Measurements from ENCODE around the gene TANK. TPM values are rescaled to one million over a fixed set of nuclear protein-coding genes. Genes with fewer than 3 reads are reported as not detected.

Gene TANK
- total RNA-seq, 2 experiments from 2014 or later, result 43.4 to 64.9 TPM

- Histone ChIP-seq H3K9me2 (ENCODE audit: insufficient read depth, low read length) (no peaks in the 10 kb centered on the region; the same call in 1 of the 2 replicates), H4K20me1 (ENCODE audit: insufficient read depth, low read length) (no peaks in the 10 kb centered on the region), H3K27ac (ENCODE audit: low read depth, low read length, poor library complexity, severe bottlenecking) (no peak overlapping the region), H3K79me2 (ENCODE audit: insufficient read depth, low read depth, low read length) (no peaks in the 10 kb centered on the region), H3K36me3 (ENCODE audit: insufficient read depth, low read length) (no peaks in the 10 kb centered on the region), H3K4me2 (ENCODE audit: low read length) (no peak overlapping the region), H3K9me3 (ENCODE audit: low read length) (no peaks in the 10 kb centered on the region), H2AFZ (ENCODE audit: low read length) (no peak overlapping the region), H3K4me1 (ENCODE audit: insufficient read depth, low read length, poor library complexity, severe bottlenecking) (no peaks in the 10 kb centered on the region), H3K4me3 (ENCODE audit: low read depth, low read length, poor library complexity, severe bottlenecking) (no peak overlapping the region)
- DNase-seq (ENCODE audit: low spot score), result no peak
- BruUV-seq (replicated peaks), result no TSS peak
- CTCF ChIA-PET (ENCODE audit: unreplicated experiment), result no interaction called here
- TF ChIP-seq CTCF (conservative IDR thresholded peaks at IDR 0.05; ENCODE audit: low read length), result no peak
- no peak for TF ChIP-seq EZH2phosphoT487 (IDR thresholded peaks at IDR 0.05; ENCODE audit: borderline replicate concordance, low read depth, low read length)
- POLR2A ChIA-PET, result interaction anchor here (0.6 to 0.8 kb wide), 6 partner anchors 9 to 154 kb away, joined by 3 to 4 read pairs (median 3); no protein-coding TSS in a partner anchor
- intact Hi-C loops (cut with micrococcal nuclease; ENCODE audit: unreplicated experiment), result no loop called here
Measured at GRCh38 chr2:161257123-161257952, 97.1 kb downstream of the TANK start.

GRCh38 chr2:161265874-161266273 lies 105.6 kb downstream of the TANK start:
- H3K36me3 ChIP-seq (ENCODE audit: insufficient read depth, low read length), result no peaks in the 10 kb centered on the region
- CTCF ChIA-PET (ENCODE audit: unreplicated experiment), result interaction anchor here (0.9 kb wide), 1 partner anchor 32 kb away, joined by 3 read pairs; no protein-coding TSS in a partner anchor
- no peaks in the 10 kb centered on the region for H3K79me2 ChIP-seq (ENCODE audit: insufficient read depth, low read depth, low read length)
- BruUV-seq (replicated peaks), result no TSS peak
- POLR2A ChIA-PET, result interaction anchor here (0.7 to 2.2 kb wide), 2 partner anchors 19 to 52 kb away, joined by 3 to 7 read pairs; no protein-coding TSS in a partner anchor
- no peak overlapping the region for H3K27ac ChIP-seq (ENCODE audit: low read depth, low read length, poor library complexity, severe bottlenecking)
- H3K4me3 ChIP-seq (ENCODE audit: low read depth, low read length, poor library complexity, severe bottlenecking), result no peak overlapping the region
- no peaks in the 10 kb centered on the region for H3K9me3 ChIP-seq (ENCODE audit: low read length)
- no peaks in the 10 kb centered on the region for H4K20me1 ChIP-seq (ENCODE audit: insufficient read depth, low read length)
- no peak overlapping the region for H3K4me2 ChIP-seq (ENCODE audit: low read length)
- H3K9me2 ChIP-seq (ENCODE audit: insufficient read depth, low read length), result no peaks in the 10 kb centered on the region; the same call in 1 of the 2 replicates
- H2AFZ ChIP-seq (ENCODE audit: low read length), result no peak overlapping the region
- intact Hi-C loops (cut with micrococcal nuclease; ENCODE audit: unreplicated experiment), result no loop called here
- DNase-seq (ENCODE audit: low spot score), result no peak
- TF ChIP-seq EZH2phosphoT487 (IDR thresholded peaks at IDR 0.05; ENCODE audit: borderline replicate concordance, low read depth, low read length), result no peak
- TF ChIP-seq CTCF (conservative IDR thresholded peaks at IDR 0.05; ENCODE audit: low read length), result no peak
- no peaks in the 10 kb centered on the region for H3K4me1 ChIP-seq (ENCODE audit: insufficient read depth, low read length, poor library complexity, severe bottlenecking)

DNA sequence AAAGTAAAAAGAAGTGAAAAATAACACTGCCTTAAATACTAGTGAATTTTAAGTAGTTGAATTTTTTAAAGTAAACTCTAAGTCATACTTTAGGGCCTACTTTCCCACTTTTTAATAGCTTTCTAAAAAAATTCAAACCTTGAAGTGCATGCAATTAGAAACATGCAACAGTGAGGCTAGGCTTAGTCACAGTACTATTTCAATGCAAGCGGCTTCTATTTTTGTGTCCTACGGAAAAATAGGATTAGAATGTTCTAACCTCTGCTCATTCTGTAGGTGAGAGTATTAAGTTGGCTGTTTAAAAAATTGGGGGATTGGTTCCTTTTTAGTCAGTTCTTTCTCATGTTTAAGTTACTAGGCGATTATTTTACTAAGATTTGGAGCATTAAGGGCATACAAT lies 108.9 kb downstream of the TANK start:
- Histone ChIP-seq H2AFZ (ENCODE audit: low read length) (no peak overlapping the region), H3K4me3 (ENCODE audit: low read depth, low read length, poor library complexity, severe bottlenecking) (no peak overlapping the region), H3K79me2 (ENCODE audit: insufficient read depth, low read depth, low read length) (no peaks in the 10 kb centered on the region), H3K27ac (ENCODE audit: low read depth, low read length, poor library complexity, severe bottlenecking) (no peak overlapping the region), H3K36me3 (ENCODE audit: insufficient read depth, low read length) (no peaks in the 10 kb centered on the region), H3K4me2 (ENCODE audit: low read length) (no peak overlapping the region), H3K4me1 (ENCODE audit: insufficient read depth, low read length, poor library complexity, severe bottlenecking) (no peaks in the 10 kb centered on the region), H3K9me2 (ENCODE audit: insufficient read depth, low read length) (no peaks in the 10 kb centered on the region), H3K9me3 (ENCODE audit: low read length) (no peaks in the 10 kb centered on the region), H4K20me1 (ENCODE audit: insufficient read depth, low read length) (no peaks in the 10 kb centered on the region)
- no TSS peak for BruUV-seq (replicated peaks)
- ChIA-PET POLR2A (interaction anchor here (0.7 kb wide), 1 partner anchor 719 kb away, joined by 3 read pairs; no protein-coding TSS in a partner anchor), CTCF (ENCODE audit: unreplicated experiment) (no interaction called here)
- intact Hi-C loops (cut with micrococcal nuclease; ENCODE audit: unreplicated experiment), result no loop called here
- no peak for TF ChIP-seq CTCF (conservative IDR thresholded peaks at IDR 0.05; ENCODE audit: low read length)
- TF ChIP-seq EZH2phosphoT487 (IDR thresholded peaks at IDR 0.05; ENCODE audit: borderline replicate concordance, low read depth, low read length), result no peak
- no peak for DNase-seq (ENCODE audit: low spot score)

Measured in OCI-LY7 (cell line).